SH-SY5Y (cell line): ENCODE measurements around the gene KLK3.

Experiments used
- GATA2 ChIP-seq: IDR thresholded peaks from 2 replicates; pipeline ENCODE4 v1.6.1; 2011; ENCODE audit warnings: mild to moderate bottlenecking, low read depth, low read length
- GATA3 ChIP-seq: IDR thresholded peaks from 2 replicates; pipeline ENCODE4 v1.6.1; 2011; ENCODE audit warnings: low read depth, mild to moderate bottlenecking, low read length, moderate library complexity

GRCh38 chr19:50839712-50840655 lies 14.7 kb upstream of the KLK3 start:
- no peak for TF ChIP-seq GATA3
- no peak for TF ChIP-seq GATA2
